CD4-positive, alpha-beta memory T cell (primary cell): ENCODE data around the gene VLDLR. TPM values are rescaled to one million over a fixed set of nuclear protein-coding genes. Genes with fewer than 3 reads are reported as not detected.
A peak's percentile ranks its signal among the peaks of the same experiment; 100 is the strongest.

Source experiments
- CTCF ChIA-PET: fragments of 350-600 bp; sonication (Branson Sonifier 250); formaldehyde crosslinking; loops from one replicate; lab custom pipeline; 2021; ENCODE audit warnings: inconsistent platforms; ENCODE audit not compliant: partially characterized antibody; lab: Charles Lee
- POLR2A ChIA-PET: fragments of 350-600 bp; sonication (Branson Sonifier 250); formaldehyde crosslinking; loops from one replicate; lab custom pipeline; 2021; ENCODE audit not compliant: partially characterized antibody; lab: Charles Lee
- DNase-seq, 5 donors: peaks; one replicate each; pipeline versions ENCODE4 v3.0.0 to v3.0.0-alpha.2; 2020 to 2022; ENCODE audit warnings: mixed read lengths in 1 of 5
- H3K27ac ChIP-seq: one replicate; pipeline ENCODE4 v1.7.0; 2013; ENCODE audit warnings: low read depth, low read length
- H3K27me3 ChIP-seq: 2 replicates; pipeline ENCODE4 v1.7.0; 2013; ENCODE audit warnings: mild to moderate bottlenecking, low read length, moderate library complexity; ENCODE audit not compliant: insufficient read depth
- H3K36me3 ChIP-seq: 2 replicates; pipeline ENCODE4 v1.7.0; 2013; ENCODE audit warnings: mild to moderate bottlenecking, low read length, moderate library complexity; ENCODE audit not compliant: insufficient read depth
- H3K4me1 ChIP-seq: 2 replicates; pipeline ENCODE4 v1.7.0; 2013; ENCODE audit warnings: mild to moderate bottlenecking, low read length, moderate library complexity; ENCODE audit not compliant: insufficient read depth
- H3K4me3 ChIP-seq, 2 donors: one replicate each; pipeline ENCODE4 v1.7.0; 2013; ENCODE audit warnings: low read length in 2 of 2, mild to moderate bottlenecking in 1 of 2
- H3K9me3 ChIP-seq, 2 donors: one replicate each; pipeline ENCODE4 v1.7.0; 2013; ENCODE audit warnings: low read length in 2 of 2, control low read depth in 1 of 2; ENCODE audit not compliant: control insufficient read depth in 1 of 2
- H3K27ac Mint-ChIP-seq, 7 donors: one replicate each; pipeline ENCODE4 v1.8.0; 2020 to 2021; ENCODE audit warnings: mixed read lengths in 7 of 7, mild to moderate bottlenecking in 6 of 7, inconsistent platforms in 3 of 7, moderate library complexity in 3 of 7
- H3K27me3 Mint-ChIP-seq, 2 donors: one replicate each; pipeline ENCODE4 v1.8.0; 2020 to 2021; ENCODE audit warnings: mixed read lengths in 2 of 2
- H3K36me3 Mint-ChIP-seq, 2 donors: one replicate each; pipeline ENCODE4 v1.8.0; 2020 to 2021; ENCODE audit warnings: mixed read lengths in 2 of 2, inconsistent platforms in 1 of 2, mild to moderate bottlenecking in 1 of 2
- H3K4me1 Mint-ChIP-seq, 4 donors: one replicate each; pipeline ENCODE4 v1.8.0; 2020 to 2021; ENCODE audit warnings: mixed read lengths in 4 of 4, mild to moderate bottlenecking in 1 of 4
- H3K4me3 Mint-ChIP-seq, 8 donors: one replicate each; pipeline ENCODE4 v1.8.0; 2020 to 2021; ENCODE audit warnings: mixed read lengths in 8 of 8, mild to moderate bottlenecking in 7 of 8, moderate library complexity in 6 of 8, inconsistent platforms in 3 of 8
- H3K9me3 Mint-ChIP-seq, 8 donors: one replicate each; pipeline ENCODE4 v1.8.0; 2020 to 2021; ENCODE audit warnings: mixed read lengths in 8 of 8, mild to moderate bottlenecking in 5 of 8, inconsistent platforms in 3 of 8, moderate library complexity in 1 of 8
- intact Hi-C: fragments of 100-400 bp; cut with micrococcal nuclease; formaldehyde crosslinking; loops from one replicate; pipeline ENCODE4 v1.15.1; 2023
- polyA plus RNA-seq, 2 donors: library from polyadenylated mRNA; unstranded; fragments of 300-500 nt; fragmentation: Illumina TruSeq; gene quantifications; one replicate each; pipeline ENCODE4 v1.2.3, GENCODE V29; 2021
- total RNA-seq, 2 experiments: library from RNA; stranded (reverse); gene quantifications; one replicate each; pipeline ENCODE4 v1.2.3, GENCODE V29; 2021

Gene VLDLR
- total and polyA plus RNA-seq, 4 experiments from 2014 or later: 0.07 to 0.50 (median 0.26) TPM

DNA sequence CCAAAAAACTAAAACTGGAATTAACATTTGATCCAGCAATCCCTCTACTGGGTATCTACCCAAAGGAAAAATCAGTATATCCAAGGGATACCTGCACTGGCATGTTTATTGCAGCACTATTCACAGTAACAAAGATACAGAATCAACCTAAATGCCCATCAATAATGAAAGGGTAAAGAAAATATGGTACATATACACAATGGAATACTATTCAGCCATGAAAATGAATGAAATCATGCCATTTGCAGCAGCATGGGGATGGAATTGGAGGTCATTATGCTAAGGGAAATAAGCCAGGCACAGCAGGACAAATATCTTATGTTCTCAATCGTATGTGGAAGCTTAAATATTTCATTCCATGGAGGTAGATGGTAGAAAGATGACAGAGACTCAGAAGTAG lies 9.7 kb downstream of the VLDLR start:
- peaks cover 4 to 10% of the 10 kb centered on the region in 2 donors for H3K27me3 Mint-ChIP-seq
- no peak overlapping the region for H3K4me3 Mint-ChIP-seq
- DNase-seq: no peak
- ChIA-PET POLR2A (no interaction called here), CTCF (no interaction called here)
- H3K27ac Mint-ChIP-seq: no peak overlapping the region
- no peaks in the 10 kb centered on the region for H3K4me1 Mint-ChIP-seq
- Histone ChIP-seq H3K9me3 (no peaks in the 10 kb centered on the region), H3K36me3 (no peaks in the 10 kb centered on the region), H3K4me3 (no peak overlapping the region), H3K27ac (no peak overlapping the region), H3K4me1 (no peaks in the 10 kb centered on the region), H3K27me3 (no peaks in the 10 kb centered on the region)
- peaks cover 0 to 2% (median 0%) of the 10 kb centered on the region in 8 donors for H3K9me3 Mint-ChIP-seq
- no peaks in the 10 kb centered on the region for H3K36me3 Mint-ChIP-seq
- intact Hi-C loops: no loop called here

DNA sequence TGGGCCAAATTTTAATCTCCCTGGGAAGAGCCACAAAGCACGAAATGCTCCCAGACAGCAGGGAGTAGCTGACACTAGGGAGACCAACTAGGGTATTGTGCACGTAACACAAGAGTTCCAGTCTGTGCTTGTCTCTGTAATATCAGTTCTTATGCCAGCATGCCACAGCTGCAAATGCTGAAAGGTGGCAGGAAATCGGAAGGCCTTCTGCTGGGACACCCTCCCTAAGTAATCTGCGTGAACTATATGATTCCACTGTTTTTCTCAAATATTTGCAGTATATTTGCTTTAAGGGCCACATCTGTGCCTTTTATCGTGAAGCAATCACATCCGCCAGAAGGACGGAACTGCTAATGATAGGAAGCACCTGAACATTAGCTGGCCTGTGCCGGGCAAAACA lies 12.6 kb downstream of the VLDLR start:
- no peak overlapping the region for H3K4me3 Mint-ChIP-seq
- H3K36me3 ChIP-seq: no peaks in the 10 kb centered on the region
- H3K9me3 Mint-ChIP-seq: peaks cover 0 to 2% (median 0%) of the 10 kb centered on the region in 8 donors
- H3K4me1 Mint-ChIP-seq: no peaks in the 10 kb centered on the region
- CTCF ChIA-PET: no interaction called here
- no peak for DNase-seq
- no peak overlapping the region for H3K27ac ChIP-seq
- peaks cover 1 to 5% of the 10 kb centered on the region in 2 donors for H3K27me3 Mint-ChIP-seq
- H3K9me3 ChIP-seq: no peaks in the 10 kb centered on the region
- H3K36me3 Mint-ChIP-seq: no peaks in the 10 kb centered on the region
- no peak overlapping the region for H3K27ac Mint-ChIP-seq
- POLR2A ChIA-PET: no interaction called here
- no peaks in the 10 kb centered on the region for H3K27me3 ChIP-seq
- no peaks in the 10 kb centered on the region for H3K4me1 ChIP-seq
- intact Hi-C loops: no loop called here
- H3K4me3 ChIP-seq: no peak overlapping the region

DNA sequence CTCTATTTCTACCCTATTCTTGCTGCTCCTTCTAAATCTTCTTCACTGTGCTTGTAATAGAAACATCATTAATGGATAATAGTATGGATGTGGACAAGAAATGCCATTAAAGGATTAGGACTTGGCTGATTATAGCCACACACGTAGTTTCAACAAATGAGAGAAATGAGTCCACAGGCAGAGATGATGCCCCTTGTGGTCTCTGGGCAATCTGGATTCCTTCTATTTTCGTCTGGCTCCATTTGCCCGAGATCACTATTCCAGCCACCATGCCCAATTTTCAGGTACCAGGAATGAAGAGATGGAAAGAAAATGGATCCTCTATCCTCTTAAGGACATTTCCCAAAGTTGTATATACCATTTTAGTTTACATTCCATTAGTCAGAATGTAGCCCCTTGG lies 13.2 kb downstream of the VLDLR start:
- CTCF ChIA-PET: no interaction called here
- Histone ChIP-seq H3K4me3 (no peak overlapping the region), H3K36me3 (no peaks in the 10 kb centered on the region), H3K4me1 (no peaks in the 10 kb centered on the region), H3K27ac (no peak overlapping the region), H3K9me3 (no peaks in the 10 kb centered on the region), H3K27me3 (no peaks in the 10 kb centered on the region)
- POLR2A ChIA-PET: no interaction called here
- peaks cover 0 to 2% (median 0%) of the 10 kb centered on the region in 8 donors for H3K9me3 Mint-ChIP-seq
- H3K27ac Mint-ChIP-seq: no peak overlapping the region
- peaks cover 1 to 5% of the 10 kb centered on the region in 2 donors for H3K27me3 Mint-ChIP-seq
- no peaks in the 10 kb centered on the region for H3K4me1 Mint-ChIP-seq
- no peak for DNase-seq
- H3K36me3 Mint-ChIP-seq: no peaks in the 10 kb centered on the region
- intact Hi-C loops: no loop called here
- H3K4me3 Mint-ChIP-seq: no peak overlapping the region

DNA sequence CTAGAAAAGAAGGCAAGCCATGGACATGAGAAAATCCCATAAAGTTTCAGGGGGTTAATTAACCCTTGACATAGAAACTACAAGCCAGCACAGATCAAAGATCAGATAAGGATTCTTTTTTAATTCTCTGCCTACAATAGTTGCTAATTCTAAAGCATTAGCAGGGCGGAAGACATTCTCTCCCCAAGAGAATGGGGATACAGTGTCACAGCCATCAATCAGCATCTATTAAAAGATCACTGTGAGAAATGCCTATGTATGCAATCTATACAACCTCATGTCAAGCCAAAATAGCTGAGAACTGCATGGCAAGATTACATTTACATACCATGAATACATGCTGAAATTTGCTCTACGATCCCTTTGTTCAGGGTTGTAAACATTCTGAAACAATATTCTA lies 14.3 kb downstream of the VLDLR start:
- Histone ChIP-seq H3K4me3 (no peak overlapping the region), H3K9me3 (no peaks in the 10 kb centered on the region), H3K27ac (no peak overlapping the region), H3K27me3 (no peaks in the 10 kb centered on the region), H3K36me3 (no peaks in the 10 kb centered on the region), H3K4me1 (no peaks in the 10 kb centered on the region)
- Mint-ChIP-seq H3K27ac (no peak overlapping the region), H3K4me1 (no peaks in the 10 kb centered on the region), H3K36me3 (no peaks in the 10 kb centered on the region), H3K27me3 (peaks cover 1 to 2% of the 10 kb centered on the region in 2 donors), H3K4me3 (no peak overlapping the region), H3K9me3 (peaks cover 0 to 2% (median 0%) of the 10 kb centered on the region in 8 donors)
- DNase-seq: no peak
- intact Hi-C loops: no loop called here
- CTCF ChIA-PET: no interaction called here
- POLR2A ChIA-PET: no interaction called here

DNA sequence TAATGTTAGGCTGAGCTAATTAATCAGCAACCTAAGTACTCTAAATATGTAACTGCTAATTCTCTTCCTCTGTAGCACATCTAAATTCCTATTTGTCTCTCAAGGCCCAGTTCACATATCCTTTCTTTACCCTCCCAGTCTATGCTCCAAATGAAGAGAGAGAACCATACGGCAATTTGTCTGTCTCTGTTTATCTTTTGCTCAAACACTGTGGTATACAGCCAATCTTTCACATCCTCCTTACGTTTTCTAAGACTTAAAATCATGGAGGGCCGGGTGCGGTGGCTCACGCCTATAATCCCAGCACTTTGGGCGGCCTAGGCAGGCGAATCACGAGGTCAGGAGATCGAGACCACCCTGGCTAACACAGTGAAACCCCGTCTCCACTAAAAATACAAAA lies 15.8 kb downstream of the VLDLR start:
- H3K4me3 ChIP-seq: no peak overlapping the region

DNA sequence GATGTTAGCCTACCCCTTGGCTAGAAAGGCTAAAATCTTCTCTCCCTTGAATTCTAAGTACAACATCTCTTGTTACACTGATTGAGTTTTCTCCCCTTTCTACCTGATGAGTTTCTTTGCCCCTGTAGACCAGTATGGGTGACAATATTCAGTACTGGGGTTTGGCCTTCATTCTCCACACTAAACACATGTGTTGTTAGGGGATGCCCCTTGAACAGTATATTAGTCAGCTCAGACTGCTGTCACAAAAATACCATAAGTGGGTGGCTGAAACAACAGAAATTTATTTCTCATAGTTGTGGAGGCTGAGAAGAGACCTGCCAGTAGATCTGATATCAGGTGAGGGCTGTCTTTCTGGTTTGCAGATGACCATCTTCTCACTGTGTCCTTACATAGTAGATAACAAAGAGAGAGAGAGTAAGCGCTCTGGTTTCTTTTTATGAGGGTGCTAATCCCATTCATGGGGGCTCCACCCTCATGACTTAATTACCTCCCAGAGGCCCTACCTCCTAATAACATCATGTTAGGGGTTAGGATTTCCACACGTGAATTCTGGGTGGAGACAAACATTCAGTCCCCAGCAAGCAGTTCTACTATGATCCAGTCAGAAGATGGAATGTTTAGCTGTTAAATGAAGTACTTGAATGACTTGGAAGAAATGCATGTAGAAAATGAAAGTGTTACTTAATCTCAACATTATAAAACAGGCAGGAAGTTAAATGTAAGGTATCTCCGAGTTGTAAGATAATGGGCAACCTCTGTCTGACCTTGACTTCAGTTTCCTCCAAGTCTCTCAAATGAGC lies 17.5 kb downstream of the VLDLR start:
- no peaks in the 10 kb centered on the region for H3K9me3 ChIP-seq
- H3K27me3 ChIP-seq: no peaks in the 10 kb centered on the region
- Mint-ChIP-seq H3K36me3 (no peaks in the 10 kb centered on the region), H3K4me3 (no peak overlapping the region), H3K27me3 (peaks cover 0 to 2% of the 10 kb centered on the region in 2 donors), H3K4me1 (no peaks in the 10 kb centered on the region), H3K9me3 (peaks cover 0 to 3% (median 0%) of the 10 kb centered on the region in 8 donors), H3K27ac (no peak overlapping the region)
- no peaks in the 10 kb centered on the region for H3K36me3 ChIP-seq
- no peak overlapping the region for H3K27ac ChIP-seq
- CTCF ChIA-PET: no interaction called here
- H3K4me1 ChIP-seq: no peaks in the 10 kb centered on the region
- no peak overlapping the region for H3K4me3 ChIP-seq
- intact Hi-C loops: no loop called here
- POLR2A ChIA-PET: no interaction called here
- no peak for DNase-seq

More for the DNA sequence above, 15.8 kb downstream of the VLDLR start:
- POLR2A ChIA-PET: no interaction called here
- H3K9me3 Mint-ChIP-seq: no peaks in the 10 kb centered on the region
- no peaks in the 10 kb centered on the region for H3K9me3 ChIP-seq
- H3K36me3 Mint-ChIP-seq: no peaks in the 10 kb centered on the region
- H3K27me3 ChIP-seq: no peaks in the 10 kb centered on the region
- H3K27ac ChIP-seq: no peak overlapping the region
- no peak overlapping the region for H3K4me3 Mint-ChIP-seq
- DNase-seq: no peak
- peak overlapping the region in 1 of 7 donors; percentile 16 for H3K27ac Mint-ChIP-seq
- intact Hi-C loops: no loop called here
- no peaks in the 10 kb centered on the region for H3K36me3 ChIP-seq
- no peaks in the 10 kb centered on the region for H3K4me1 ChIP-seq
- CTCF ChIA-PET: interaction anchor here (1.1 kb wide), 1 partner anchor 116 kb away, joined by 3 read pairs; no protein-coding TSS in a partner anchor
- peaks cover 0 to 2% of the 10 kb centered on the region in 2 donors for H3K27me3 Mint-ChIP-seq
- no peaks in the 10 kb centered on the region for H3K4me1 Mint-ChIP-seq

DNA sequence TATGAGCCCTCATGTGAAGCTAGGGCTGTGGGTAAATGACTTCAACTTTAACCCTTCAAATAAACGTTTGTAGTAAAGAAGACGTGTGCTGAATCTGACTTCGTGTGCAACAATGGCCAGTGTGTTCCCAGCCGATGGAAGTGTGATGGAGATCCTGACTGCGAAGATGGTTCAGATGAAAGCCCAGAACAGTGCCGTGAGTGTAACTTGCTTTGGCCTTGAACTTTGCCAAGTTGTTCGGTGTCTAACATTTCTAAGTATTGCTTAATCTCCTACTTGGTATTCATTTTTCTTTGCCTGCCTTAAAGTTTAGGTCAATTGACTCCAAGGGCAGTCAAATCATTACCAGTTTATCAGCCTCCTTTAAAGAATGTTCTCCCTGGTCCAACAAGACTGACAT lies 18.2 kb downstream of the VLDLR start:
- Mint-ChIP-seq H3K27ac (no peak overlapping the region), H3K4me1 (no peaks in the 10 kb centered on the region), H3K4me3 (no peak overlapping the region), H3K9me3 (peaks cover 0 to 3% (median 0%) of the 10 kb centered on the region in 8 donors), H3K36me3 (no peaks in the 10 kb centered on the region), H3K27me3 (no peaks in the 10 kb centered on the region)
- Histone ChIP-seq H3K9me3 (no peaks in the 10 kb centered on the region), H3K27ac (no peak overlapping the region), H3K4me3 (no peak overlapping the region), H3K4me1 (no peaks in the 10 kb centered on the region), H3K27me3 (no peaks in the 10 kb centered on the region), H3K36me3 (no peaks in the 10 kb centered on the region)
- DNase-seq: no peak
- intact Hi-C loops: no loop called here
- POLR2A ChIA-PET: no interaction called here
- CTCF ChIA-PET: interaction anchor here (0.8 kb wide), 1 partner anchor 11 kb away, joined by 3 read pairs; no protein-coding TSS in a partner anchor
